Karpas-422 (cell line): ENCODE results near the gene SKA1. TPM values are rescaled to one million over a fixed set of nuclear protein-coding genes. Genes with fewer than 3 reads are reported as not detected.

Experiments
- DNase-seq: peaks from one replicate; pipeline ENCODE4 v3.0.0-alpha.2; 2015
- H2AFZ ChIP-seq: fragments of 200-600 bp; sonication (generic); 2 replicates; pipeline ENCODE4 v1.6.1; 2014; ENCODE audit warnings: antibody characterized with exemption, low read length, mixed read lengths
- H3K27ac ChIP-seq: fragments of 200-600 bp; sonication (generic); 2 replicates; pipeline ENCODE4 v1.5.1; 2014; ENCODE audit warnings: mild to moderate bottlenecking, low read length, moderate library complexity
- H3K27me3 ChIP-seq: fragments of 200-600 bp; sonication (generic); 2 replicates; pipeline ENCODE4 v1.6.1; 2014; ENCODE audit warnings: low read length, mixed read lengths
- H3K36me3 ChIP-seq: fragments of 200-600 bp; sonication (generic); 2 replicates; pipeline ENCODE4 v1.6.1; 2014; ENCODE audit warnings: low read length, mixed read lengths; ENCODE audit not compliant: insufficient read depth
- H3K4me1 ChIP-seq: fragments of 200-600 bp; sonication (generic); 2 replicates; pipeline ENCODE4 v1.6.1; 2014; ENCODE audit warnings: mild to moderate bottlenecking, low read length, mixed read lengths
- H3K4me2 ChIP-seq: fragments of 200-600 bp; sonication (generic); 2 replicates; pipeline ENCODE4 v1.6.1; 2014; ENCODE audit warnings: low read length, low read depth, mild to moderate bottlenecking; ENCODE audit not compliant: poor library complexity, severe bottlenecking
- H3K4me3 ChIP-seq: fragments of 200-600 bp; sonication (generic); 2 replicates; pipeline ENCODE4 v1.5.1; 2014; ENCODE audit warnings: mild to moderate bottlenecking, antibody characterized with exemption, low read length, mixed read lengths
- H3K79me2 ChIP-seq: fragments of 200-600 bp; sonication (generic); 2 replicates; pipeline ENCODE4 v1.6.1; 2014; ENCODE audit warnings: mild to moderate bottlenecking, low read length, mixed read lengths
- H3K9ac ChIP-seq: fragments of 200-600 bp; sonication (generic); 2 replicates; pipeline ENCODE4 v1.6.0; 2014; ENCODE audit warnings: low read length
- H3K9me2 ChIP-seq: fragments of 200-600 bp; sonication (generic), shearing (Covaris generic); replicated peaks from 2 replicates; pipeline ENCODE4 v1.6.0; 2014; ENCODE audit warnings: mild to moderate bottlenecking, low read length, moderate library complexity; ENCODE audit not compliant: insufficient read depth
- H3K9me3 ChIP-seq: fragments of 300-700, 200-600 bp; sonication (generic); 2 replicates; pipeline ENCODE4 v1.6.1; 2014; ENCODE audit warnings: low read length, mixed read lengths
- H4K20me1 ChIP-seq: fragments of 200-600 bp; sonication (generic); 2 replicates; pipeline ENCODE4 v1.6.1; 2014; ENCODE audit warnings: mild to moderate bottlenecking, antibody characterized with exemption, low read length, low read depth; ENCODE audit not compliant: insufficient read depth
- total RNA-seq: library from RNA; depleted of rRNA; stranded (reverse); fragments of >200 nt; shearing (Covaris generic); gene quantifications from 2 replicates; pipeline ENCODE4 v1.2.3, GENCODE V29; 2014; ENCODE audit warnings: low replicate concordance; rRNA removed

The SKA1 gene
- total RNA-seq: 20.3 and 28.8 TPM in 2 replicates

GRCh38 chr18:50374753-50375391, at the start of gene SKA1:
Gene SKA1, plus strand, starts transcription at chr18:50375046. Its CDS starts 785 bp downstream, at chr18:50375831.
- Histone ChIP-seq H3K36me3 (peaks cover 15% of the 10 kb centered on the region; the same call in 1 of the 2 replicates), H3K4me3 (peak within 1 kb of the TSS; percentile 85), H3K27me3 (no peaks in the 10 kb centered on the region), H3K9ac (peak within 1 kb of the TSS; percentile 76), H2AFZ (peak within 1 kb of the TSS; percentile 64), H3K9me3 (no peaks in the 10 kb centered on the region), H3K4me1 (peaks cover 20% of the 10 kb centered on the region), H3K4me2 (peak within 1 kb of the TSS; percentile 85), H3K79me2 (peaks cover 34% of the 10 kb centered on the region), H3K27ac (peak within 1 kb of the TSS; percentile 22; the same call in 1 of the 2 replicates), H3K9me2 (no peaks in the 10 kb centered on the region), H4K20me1 (no peaks in the 10 kb centered on the region)
- DNase-seq: peak; percentile 98

- Histone ChIP-seq H3K9me2 (no peaks in the 10 kb centered on the region), H3K4me1 (peaks cover 17% of the 10 kb centered on the region)
Observed at GRCh38 chr18:50327983-50328382, 46.9 kb upstream of the SKA1 start.

GRCh38 chr18:50330176-50330575, 44.7 kb upstream of the SKA1 start:
- Histone ChIP-seq H3K9me3 (0 out of 2 replicates have a peak, but pooled peaks cover 3% of the 10 kb centered on the region), H3K27me3 (0 out of 2 replicates have a peak, but pooled peaks cover 3% of the 10 kb centered on the region), H4K20me1 (no peaks in the 10 kb centered on the region), H3K9ac (no peak overlapping the region), H3K4me3 (no peak overlapping the region), H3K36me3 (no peaks in the 10 kb centered on the region), H3K27ac (no peak overlapping the region), H3K9me2 (no peaks in the 10 kb centered on the region), H2AFZ (no peak overlapping the region), H3K79me2 (no peaks in the 10 kb centered on the region), H3K4me2 (no peak overlapping the region), H3K4me1 (peaks cover 37% of the 10 kb centered on the region)
- peak; percentile 38 for DNase-seq

More at GRCh38 chr18:50327983-50328382, 46.9 kb upstream of the SKA1 start:
- no peak overlapping the region for H3K4me2 ChIP-seq
- H3K9me3 ChIP-seq: 0 out of 2 replicates have a peak, but pooled peaks cover 3% of the 10 kb centered on the region
- no peaks in the 10 kb centered on the region for H3K36me3 ChIP-seq
- no peak for DNase-seq
- no peaks in the 10 kb centered on the region for H4K20me1 ChIP-seq
- 0 out of 2 replicates have a peak, but pooled peaks cover 3% of the 10 kb centered on the region for H3K27me3 ChIP-seq
- no peak overlapping the region for H3K4me3 ChIP-seq
- no peak overlapping the region for H3K9ac ChIP-seq
- H3K27ac ChIP-seq: no peak overlapping the region
- no peak overlapping the region for H2AFZ ChIP-seq
- H3K79me2 ChIP-seq: no peaks in the 10 kb centered on the region

GRCh38 chr18:50331691-50332090, 43.2 kb upstream of the SKA1 start:
- Histone ChIP-seq H2AFZ (no peak overlapping the region), H3K79me2 (no peaks in the 10 kb centered on the region), H3K36me3 (no peaks in the 10 kb centered on the region)

GRCh38 chr18:50334546-50335152, 40.2 kb upstream of the SKA1 start:
- no peaks in the 10 kb centered on the region for H3K9me2 ChIP-seq
- H3K36me3 ChIP-seq: no peaks in the 10 kb centered on the region
- 0 out of 2 replicates have a peak, but pooled peaks cover 3% of the 10 kb centered on the region for H3K27me3 ChIP-seq
- H2AFZ ChIP-seq: no peak overlapping the region
- no peak overlapping the region for H3K9ac ChIP-seq
- H3K4me3 ChIP-seq: peak overlapping the region; percentile 53
- peaks cover 79% of the 10 kb centered on the region for H3K4me1 ChIP-seq
- H3K79me2 ChIP-seq: no peaks in the 10 kb centered on the region
- H3K4me2 ChIP-seq: peak overlapping the region; percentile 67
- DNase-seq: peak; percentile 90
- 0 out of 2 replicates have a peak, but pooled peaks cover 3% of the 10 kb centered on the region for H3K9me3 ChIP-seq
- H4K20me1 ChIP-seq: no peaks in the 10 kb centered on the region
- peak overlapping the region; percentile 86 for H3K27ac ChIP-seq

More at GRCh38 chr18:50331691-50332090, 43.2 kb upstream of the SKA1 start:
- peaks cover 52% of the 10 kb centered on the region for H3K4me1 ChIP-seq
- H3K27me3 ChIP-seq: 0 out of 2 replicates have a peak, but pooled peaks cover 3% of the 10 kb centered on the region
- H3K9ac ChIP-seq: no peak overlapping the region
- no peaks in the 10 kb centered on the region for H3K9me2 ChIP-seq
- H3K9me3 ChIP-seq: 0 out of 2 replicates have a peak, but pooled peaks cover 3% of the 10 kb centered on the region
- H3K4me3 ChIP-seq: no peak overlapping the region
- DNase-seq: no peak
- no peaks in the 10 kb centered on the region for H4K20me1 ChIP-seq
- no peak overlapping the region for H3K27ac ChIP-seq
- no peak overlapping the region for H3K4me2 ChIP-seq

GRCh38 chr18:50338122-50338521, 36.7 kb upstream of the SKA1 start:
- H3K36me3 ChIP-seq: no peaks in the 10 kb centered on the region
- no peaks in the 10 kb centered on the region for H3K27me3 ChIP-seq
- H3K4me2 ChIP-seq: peak overlapping the region; percentile 24
- H2AFZ ChIP-seq: no peak overlapping the region; the same call in 1 of the 2 replicates
- DNase-seq: peak; percentile 52
- H3K9ac ChIP-seq: 0 out of 2 replicates have a peak overlapping the region, but pooled peaks have one; percentile 4
- no peaks in the 10 kb centered on the region for H3K79me2 ChIP-seq
- H3K27ac ChIP-seq: no peak overlapping the region
- H3K9me2 ChIP-seq: no peaks in the 10 kb centered on the region
- H3K9me3 ChIP-seq: no peaks in the 10 kb centered on the region
- H3K4me1 ChIP-seq: peaks cover 67% of the 10 kb centered on the region
- H4K20me1 ChIP-seq: no peaks in the 10 kb centered on the region
- H3K4me3 ChIP-seq: no peak overlapping the region

- Histone ChIP-seq H3K79me2 (no peaks in the 10 kb centered on the region), H3K27ac (no peak overlapping the region), H3K4me3 (no peak overlapping the region), H3K36me3 (no peaks in the 10 kb centered on the region), H3K27me3 (no peaks in the 10 kb centered on the region), H3K9me2 (no peaks in the 10 kb centered on the region), H3K9ac (no peak overlapping the region), H3K4me2 (no peak overlapping the region), H3K4me1 (peaks cover 61% of the 10 kb centered on the region), H3K9me3 (no peaks in the 10 kb centered on the region), H4K20me1 (no peaks in the 10 kb centered on the region), H2AFZ (no peak overlapping the region)
- DNase-seq: peak; percentile 40
Observed at GRCh38 chr18:50338715-50339114, 36.1 kb upstream of the SKA1 start.

- peak overlapping the region; percentile 94; the same call in 1 of the 2 replicates for H2AFZ ChIP-seq
- H3K27ac ChIP-seq: no peak overlapping the region
- H3K36me3 ChIP-seq: no peaks in the 10 kb centered on the region
- no peaks in the 10 kb centered on the region for H4K20me1 ChIP-seq
- H3K79me2 ChIP-seq: no peaks in the 10 kb centered on the region
- H3K9me3 ChIP-seq: no peaks in the 10 kb centered on the region
- H3K9ac ChIP-seq: 0 out of 2 replicates have a peak overlapping the region, but pooled peaks have one; percentile 32
- DNase-seq: peak; percentile 89
- H3K4me1 ChIP-seq: peaks cover 48% of the 10 kb centered on the region
- H3K4me3 ChIP-seq: no peak overlapping the region
- no peak overlapping the region for H3K4me2 ChIP-seq
- H3K27me3 ChIP-seq: no peaks in the 10 kb centered on the region
- no peaks in the 10 kb centered on the region for H3K9me2 ChIP-seq
Observed at GRCh38 chr18:50340078-50340477, 34.8 kb upstream of the SKA1 start.
